IMR-90 (cell line): Measurements from ENCODE around the gene FAM47E.

Source experiments
- BHLHE40 ChIP-seq: fragments of 150-350 bp; IDR thresholded peaks from 2 replicates; pipeline ENCODE4 v1.6.1; 2016; ENCODE audit warnings: mild to moderate bottlenecking, low read depth, low read length
- CEBPB ChIP-seq: IDR thresholded peaks from 2 replicates; pipeline ENCODE4 v1.6.1; 2012; ENCODE audit warnings: low read depth, low read length, improper control_type of control experiment
- CHD1 ChIP-seq: IDR thresholded peaks from 2 replicates; pipeline ENCODE4 v1.6.1; 2012; ENCODE audit warnings: low read depth, low read length, improper control_type of control experiment
- CTCF ChIP-seq: conservative IDR thresholded peaks from 2 replicates; pipeline ENCODE4 v1.5.1; 2012; ENCODE audit warnings: mild to moderate bottlenecking, low read depth, low read length, improper control_type of control experiment
- FOS ChIP-seq: fragments of 150-350 bp; IDR thresholded peaks from 2 replicates; pipeline ENCODE4 v1.6.1; 2016; ENCODE audit warnings: low read depth, low read length
- MAFK ChIP-seq: IDR thresholded peaks from 2 replicates; pipeline ENCODE4 v1.6.1; 2012; ENCODE audit warnings: low read depth, low read length, improper control_type of control experiment
- MXI1 ChIP-seq: IDR thresholded peaks from 2 replicates; pipeline ENCODE4 v1.6.1; 2012; ENCODE audit warnings: low read depth, mild to moderate bottlenecking, low read length, moderate library complexity, borderline replicate concordance
- NFE2L2 ChIP-seq: fragments of 150-350 bp; IDR thresholded peaks from 2 replicates; pipeline ENCODE4 v1.6.1; 2016; ENCODE audit warnings: low read depth, mild to moderate bottlenecking, low read length
- POLR2A ChIP-seq: IDR thresholded peaks from 2 replicates; pipeline ENCODE4 v1.6.1; 2012; ENCODE audit warnings: mild to moderate bottlenecking, low read depth, low read length
- RCOR1 ChIP-seq: IDR thresholded peaks from 2 replicates; pipeline ENCODE4 v1.6.1; 2012; ENCODE audit warnings: mild to moderate bottlenecking, low read length, improper control_type of control experiment; ENCODE audit not compliant: insufficient replicate concordance
- RFX5 ChIP-seq: IDR thresholded peaks from 2 replicates; pipeline ENCODE4 v1.8.0; 2012; ENCODE audit warnings: low read depth, mild to moderate bottlenecking, low read length, moderate library complexity
- SMC3 ChIP-seq: fragments of 150-350 bp; IDR thresholded peaks from 2 replicates; pipeline ENCODE4 v1.6.1; 2016; ENCODE audit warnings: low read depth, mild to moderate bottlenecking, antibody characterized with exemption, low read length, moderate library complexity
- TF ChIP-seq, protein P1 (sequence below): fragments of 150-350 bp; IDR thresholded peaks from 2 replicates; pipeline ENCODE4 v1.6.1; 2017; ENCODE audit warnings: mild to moderate bottlenecking, antibody characterized with exemption, low read length, low read depth

- TF ChIP-seq CTCF (no peak), CHD1 (no peak), POLR2A (peak; percentile 63), MAFK (no peak), RFX5 (no peak), CEBPB (no peak), MXI1 (0 out of 2 replicates have a peak, but pooled peaks have one; percentile 11), SMC3 (no peak), FOS (no peak), RCOR1 (no peak), NFE2L2 (no peak), BHLHE40 (peak; percentile 35)
- TF ChIP-seq, protein P1, sequence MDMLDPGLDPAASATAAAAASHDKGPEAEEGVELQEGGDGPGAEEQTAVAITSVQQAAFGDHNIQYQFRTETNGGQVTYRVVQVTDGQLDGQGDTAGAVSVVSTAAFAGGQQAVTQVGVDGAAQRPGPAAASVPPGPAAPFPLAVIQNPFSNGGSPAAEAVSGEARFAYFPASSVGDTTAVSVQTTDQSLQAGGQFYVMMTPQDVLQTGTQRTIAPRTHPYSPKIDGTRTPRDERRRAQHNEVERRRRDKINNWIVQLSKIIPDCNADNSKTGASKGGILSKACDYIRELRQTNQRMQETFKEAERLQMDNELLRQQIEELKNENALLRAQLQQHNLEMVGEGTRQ, result peak; percentile 93
These were observed 37.9 kb upstream of the FAM47E start, which contains the start of gene SCARB2 for GRCh38 chr4:76213415-76214176.
